Measurements from ENCODE around the gene MXRA7.

Gene MXRA7

GRCh38 chr17:76676629-76677028, 34.1 kb downstream of the MXRA7 start:
- no peak for DNase-seq

- DNase-seq, result no peak
Measured at GRCh38 chr17:76675648-76676047, 35.1 kb downstream of the MXRA7 start.

- DNase-seq, result no peak
Measured at GRCh38 chr17:76674600-76674999, 36.2 kb downstream of the MXRA7 start.

GRCh38 chr17:76673729-76674128, 37.0 kb downstream of the MXRA7 start:
- no peak for DNase-seq

- DNase-seq, result no peak
Measured at GRCh38 chr17:76672892-76673291, 37.9 kb downstream of the MXRA7 start.

- DNase-seq, result no peak
Measured at GRCh38 chr17:76672270-76672851, 38.4 kb downstream of the MXRA7 start.

GRCh38 chr17:76671912-76672262, 38.9 kb downstream of the MXRA7 start:
- no peak for DNase-seq

- DNase-seq, result peak; percentile 100
Measured at GRCh38 chr17:76671123-76671911, 39.4 kb downstream of the MXRA7 start.

GRCh38 chr17:76670718-76671122, 40.0 kb downstream of the MXRA7 start:
- no peak for DNase-seq

GRCh38 chr17:76670020-76670717, 40.6 kb downstream of the MXRA7 start:
- no peak for DNase-seq

- DNase-seq, result no peak
Measured at GRCh38 chr17:76667786-76668453, 42.8 kb downstream of the MXRA7 start.

- DNase-seq, result no peak
Measured at GRCh38 chr17:76667491-76667755, 43.3 kb downstream of the MXRA7 start.

- no peak for DNase-seq
Measured at GRCh38 chr17:76660656-76661042, 50.1 kb downstream of the MXRA7 start.

GRCh38 chr17:76659928-76660655, 50.7 kb downstream of the MXRA7 start:
- DNase-seq, result no peak

- no peak for DNase-seq
Measured at GRCh38 chr17:76658242-76658662, 52.5 kb downstream of the MXRA7 start.

- DNase-seq, result no peak
Measured at GRCh38 chr17:76657505-76658241, 53.1 kb downstream of the MXRA7 start.

- DNase-seq, result no peak
Measured at GRCh38 chr17:76654408-76654807, 56.4 kb downstream of the MXRA7 start.

- DNase-seq, result no peak
Measured at GRCh38 chr17:76650504-76650903, 60.3 kb downstream of the MXRA7 start.

GRCh38 chr17:76646712-76647111, 64.1 kb downstream of the MXRA7 start:
- DNase-seq, result no peak

- DNase-seq, result no peak
Measured at GRCh38 chr17:76645481-76645880, 65.3 kb downstream of the MXRA7 start.

- no peak for DNase-seq
Measured at GRCh38 chr17:76644995-76645394, 65.8 kb downstream of the MXRA7 start.

- DNase-seq, result no peak
Measured at GRCh38 chr17:76643553-76644148, 67.1 kb downstream of the MXRA7 start, which contains the start of gene ST6GALNAC1. Gene ST6GALNAC1 (minus strand): TSS chr17:76643757. CDS start chr17:76643638, 119 bp downstream.

All from fibroblast of skin of back (primary cell).